HG02981 (cell line): ENCODE results near the gene PRF1.
A peak's percentile ranks its signal among the peaks of the same experiment; 100 is the strongest.

Source experiments
- ATAC-seq: cut with Tn5 transposase; IDR thresholded peaks from one replicate; pipeline ENCODE4 v1.9.1; 2021; ENCODE audit warnings: mild to moderate bottlenecking, moderate library complexity; ENCODE audit not compliant: unreplicated experiment

Gene PRF1

DNA sequence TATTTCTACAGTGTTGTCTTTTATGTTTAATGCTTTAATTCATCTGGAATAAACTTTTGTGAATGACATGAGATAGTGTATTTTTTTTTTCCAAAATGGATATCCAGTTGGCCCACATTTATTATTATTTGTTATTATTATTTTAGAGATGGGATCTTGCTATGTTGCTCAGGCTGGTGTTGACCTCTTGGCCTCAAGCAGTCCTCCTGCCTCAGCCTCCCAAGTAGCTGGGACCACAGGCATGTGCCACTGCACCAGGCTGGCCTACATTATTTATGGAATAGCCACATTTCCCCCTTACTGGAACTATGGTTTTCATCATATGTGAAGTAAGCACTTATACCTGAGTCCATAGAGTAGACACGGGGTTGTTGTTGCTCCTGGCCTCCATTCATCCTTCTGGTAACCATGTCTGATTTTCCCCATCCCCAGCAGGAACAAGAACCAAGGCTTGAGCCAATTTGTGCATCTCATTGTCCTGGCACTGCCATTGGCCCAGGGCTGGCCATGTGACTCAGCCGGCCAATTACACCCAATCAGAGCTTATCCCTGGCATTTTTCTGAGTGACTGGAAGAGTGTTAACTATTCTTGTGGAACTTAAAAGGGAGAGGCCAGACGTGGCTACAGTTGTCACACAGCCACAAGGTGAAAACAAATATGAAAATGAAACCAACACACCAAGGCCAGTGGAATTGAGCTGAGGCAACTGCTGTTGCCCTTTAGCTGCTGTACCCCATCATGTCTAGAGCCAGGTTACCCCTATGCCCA, 23.1 kb downstream of the PRF1 start:
- ATAC-seq, result no peak

DNA sequence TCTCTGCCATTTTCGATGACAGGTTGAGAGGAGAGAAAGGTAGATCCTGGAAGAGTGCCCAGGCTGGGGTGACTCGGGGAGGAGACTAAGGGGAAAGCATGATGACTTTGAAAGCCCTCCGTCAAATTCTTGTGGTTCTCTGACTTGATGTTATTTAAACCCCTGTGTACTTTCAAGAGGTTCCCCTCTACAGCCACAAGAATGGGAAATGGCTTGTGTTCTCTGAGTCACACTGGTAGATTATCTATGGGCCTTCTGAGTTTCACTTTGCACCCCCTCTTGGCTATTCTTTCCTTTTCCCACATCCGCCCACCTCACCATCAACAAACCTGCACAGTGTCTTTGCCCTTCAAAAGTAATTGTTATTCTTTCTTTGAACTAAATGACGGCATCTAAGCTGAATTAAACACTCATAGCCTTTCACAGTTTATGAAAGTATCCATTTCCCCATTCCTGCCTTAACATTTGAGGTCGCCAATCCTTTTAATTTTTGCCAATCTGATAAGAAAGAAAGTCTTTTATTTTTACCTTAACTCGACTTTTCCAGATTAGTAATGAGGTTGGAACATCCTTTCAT, 24.1 kb downstream of the PRF1 start:
- peak; percentile 65 for ATAC-seq

GRCh38 chr10:70576803-70577517, 25.6 kb downstream of the PRF1 start:
- no peak for ATAC-seq

DNA sequence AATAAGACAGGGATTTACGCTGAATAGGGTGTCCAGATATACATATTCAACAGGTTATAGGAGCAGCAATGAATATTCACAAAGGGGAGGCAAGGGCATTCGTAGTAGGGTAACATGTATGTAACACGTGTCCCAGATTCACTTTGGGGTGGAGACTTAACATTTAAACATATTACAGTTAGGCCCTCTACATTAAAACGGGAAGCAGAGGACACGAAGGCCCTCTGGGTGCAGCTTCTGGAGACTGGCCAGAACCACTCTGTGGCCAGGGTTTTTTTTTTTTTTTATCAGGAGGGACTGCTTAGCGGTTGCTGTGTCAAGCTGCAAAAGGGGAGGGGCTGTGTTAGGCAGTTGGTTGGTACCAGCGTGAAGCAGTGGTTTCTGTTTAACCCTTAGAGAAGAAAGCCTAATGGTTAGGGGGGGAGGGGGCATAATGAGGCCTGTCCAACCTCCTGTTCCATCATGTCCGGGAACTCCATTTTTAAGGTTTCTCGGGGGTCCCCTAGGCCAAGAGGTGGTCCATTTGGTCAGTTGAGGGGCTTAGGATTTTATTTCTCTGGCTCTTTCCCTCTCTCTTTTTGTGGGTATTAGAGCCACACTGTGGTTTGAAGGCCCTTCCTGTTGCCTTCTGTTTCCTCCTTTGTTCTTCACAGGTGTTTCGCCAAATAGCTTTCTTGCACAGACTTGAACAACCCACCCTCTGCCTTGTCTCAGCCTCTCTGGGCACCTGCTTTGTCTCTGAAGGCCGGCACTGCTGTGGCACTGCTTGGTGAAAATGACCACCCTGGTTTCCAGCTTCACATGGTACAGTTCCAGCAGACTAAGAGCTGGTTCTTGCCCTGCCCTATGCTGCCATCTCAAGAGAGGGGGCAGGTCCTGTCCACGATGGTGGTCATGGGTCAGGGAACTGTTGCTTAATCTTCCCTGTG, 26.4 kb downstream of the PRF1 start:
- ATAC-seq, result peak; percentile 50

DNA sequence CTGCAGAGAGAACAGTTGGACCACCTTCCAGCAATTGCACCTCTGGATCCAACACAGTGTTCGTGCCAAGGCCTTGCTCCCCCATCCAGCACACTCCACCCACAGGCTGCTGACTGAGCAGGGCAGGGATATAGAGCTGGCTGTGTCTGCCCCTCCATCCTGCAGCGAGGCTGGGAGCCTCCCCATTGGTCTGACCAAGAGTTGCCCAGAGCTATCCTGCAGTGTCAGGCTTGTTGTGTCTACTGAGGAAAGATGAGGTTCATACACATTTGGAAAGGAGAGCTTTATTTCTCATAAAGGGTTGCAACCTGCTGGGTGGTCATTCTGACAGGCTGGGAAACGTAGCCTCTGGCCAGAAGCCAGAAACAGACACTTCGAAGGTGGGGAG, 27.1 kb downstream of the PRF1 start:
- ATAC-seq, result no peak

DNA sequence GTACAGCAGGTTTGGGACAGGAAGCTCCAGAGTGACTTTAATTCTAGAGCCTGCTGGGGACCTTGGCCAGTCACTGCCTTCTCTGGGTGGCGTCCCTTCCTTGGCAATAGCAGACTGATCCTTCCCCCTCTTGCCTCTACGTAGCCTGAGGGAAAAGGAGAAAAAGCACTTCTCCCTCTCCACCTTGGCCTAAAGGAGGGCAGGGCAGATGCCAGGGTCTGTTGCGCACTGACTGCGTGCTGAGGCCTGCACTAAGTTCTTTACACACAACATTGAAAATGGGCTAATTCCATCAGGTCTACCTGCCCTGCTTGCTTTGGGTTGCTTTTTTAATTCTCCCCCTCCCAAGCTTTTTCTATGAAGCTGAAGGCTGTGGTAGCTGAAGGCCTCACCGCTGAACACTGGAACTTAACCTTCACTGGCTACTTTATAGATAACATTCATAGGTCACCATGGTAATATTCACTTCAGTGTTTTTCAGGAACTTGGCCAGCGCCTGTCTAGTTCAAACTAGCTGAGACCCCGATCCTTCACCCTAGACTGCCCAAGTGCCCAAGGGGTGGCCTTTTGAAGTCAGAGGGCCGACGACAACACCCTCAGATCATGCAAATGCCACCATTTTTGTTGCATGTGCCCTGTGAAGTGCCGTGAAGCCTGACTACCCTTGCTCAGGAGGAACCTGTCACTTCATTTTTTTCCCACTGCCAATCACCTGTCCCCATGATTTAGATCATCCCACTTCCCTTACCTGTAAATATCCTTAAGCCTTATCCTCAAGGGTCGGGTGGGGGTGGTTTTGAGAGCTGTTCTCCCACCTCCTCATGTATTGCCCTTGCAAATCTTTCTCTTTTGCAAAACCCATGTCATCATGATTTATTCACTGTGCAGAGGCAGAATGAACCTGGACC, 28.7 kb downstream of the PRF1 start:
- ATAC-seq, result no peak

GRCh38 chr10:70571636-70572439, 30.7 kb downstream of the PRF1 start:
- no peak for ATAC-seq

DNA sequence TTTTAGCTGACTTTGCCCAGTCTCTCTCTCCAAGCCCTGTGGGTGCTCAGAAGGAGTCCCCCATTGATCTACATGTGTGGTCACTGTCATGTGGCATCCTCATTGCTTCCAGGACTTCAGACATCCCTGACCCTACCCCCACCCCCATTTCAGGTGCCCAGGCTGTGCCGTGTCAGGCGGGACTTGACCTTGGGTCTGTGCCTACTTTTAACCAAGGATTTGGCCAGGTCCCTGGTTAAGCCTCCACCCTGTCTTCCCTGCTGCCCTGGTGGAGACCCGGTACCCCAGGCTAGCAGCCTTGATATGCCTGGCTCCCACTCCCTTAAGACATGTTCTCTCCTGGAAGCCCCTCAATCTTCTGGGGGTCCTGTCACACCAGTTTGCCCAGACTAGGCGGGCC, 31.3 kb downstream of the PRF1 start:
- ATAC-seq, result no peak

DNA sequence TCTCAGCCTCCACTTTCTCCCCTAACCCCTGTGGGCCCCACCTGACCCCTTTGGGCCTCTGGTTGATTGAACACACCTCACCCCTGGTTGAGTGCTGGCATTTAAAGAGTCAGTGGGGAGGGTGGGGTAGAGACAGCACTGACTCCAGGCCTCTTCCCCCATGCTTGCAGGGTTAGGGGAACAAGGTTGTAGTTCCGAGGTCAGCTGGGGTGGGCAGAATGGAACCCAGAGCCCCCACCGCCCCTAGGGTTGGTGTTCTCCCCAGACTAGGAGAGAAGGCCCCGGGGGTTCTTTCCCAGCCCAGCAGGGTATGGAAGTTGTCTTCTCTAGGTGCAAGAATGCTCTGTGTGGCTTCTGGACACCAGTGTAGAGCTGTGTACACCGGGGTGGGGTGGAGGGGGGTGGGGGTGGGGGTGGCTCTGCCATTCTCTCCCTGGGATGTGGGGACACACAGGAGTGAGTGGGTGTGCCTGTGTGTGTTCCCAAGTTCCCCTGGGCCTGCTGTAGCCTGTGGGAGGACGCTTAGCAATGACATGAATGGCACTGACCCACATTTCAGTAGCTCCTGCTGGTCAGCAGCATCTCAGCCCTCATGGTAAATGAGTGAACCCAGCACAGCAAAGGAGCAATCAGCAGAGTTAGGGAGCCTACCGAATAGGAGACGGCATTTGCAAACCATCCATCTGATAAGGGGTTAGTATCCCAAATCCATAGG, 33.6 kb downstream of the PRF1 start:
- ATAC-seq, result no peak

DNA sequence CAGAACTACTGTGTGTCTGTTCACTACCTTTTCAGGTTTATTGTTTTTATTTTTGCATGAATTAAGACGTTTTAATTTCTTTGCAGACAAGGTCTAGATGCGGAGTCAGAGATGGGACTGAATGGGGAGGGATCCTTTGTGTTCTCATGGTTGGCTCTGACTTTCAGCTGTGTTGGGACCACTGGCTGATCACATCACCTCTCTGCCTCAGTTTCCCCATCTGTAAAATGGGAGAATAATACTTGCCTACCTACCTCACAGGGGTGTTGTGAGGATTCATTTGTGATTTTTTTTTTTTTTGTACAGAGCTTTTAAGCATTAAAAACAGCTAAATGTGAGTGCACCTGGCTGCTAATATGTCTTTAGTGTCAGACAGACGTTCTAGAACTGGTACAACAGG, 34.4 kb downstream of the PRF1 start:
- ATAC-seq, result no peak

DNA sequence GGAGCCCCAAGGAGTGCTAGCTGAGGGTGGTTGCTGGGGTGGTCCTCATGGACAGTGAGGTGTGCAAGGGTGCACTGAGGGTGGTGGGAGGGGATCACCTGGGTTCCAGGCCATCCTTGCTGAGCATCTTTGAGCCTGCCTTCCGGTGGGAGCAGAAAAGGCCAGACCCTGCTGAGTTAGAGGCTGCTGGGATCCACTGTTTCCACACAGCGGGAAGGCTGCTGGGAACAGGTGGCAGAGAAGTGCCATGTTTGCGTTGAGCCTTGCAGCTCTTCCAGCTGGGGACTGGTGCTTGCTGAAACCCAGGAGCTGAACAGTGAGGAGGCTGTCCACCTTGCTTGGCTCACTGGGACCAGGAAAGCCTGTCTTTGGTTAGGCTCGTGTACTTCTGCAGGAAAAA, 34.9 kb downstream of the PRF1 start:
- no peak for ATAC-seq

GRCh38 chr10:70566515-70567290, 35.8 kb downstream of the PRF1 start:
- no peak for ATAC-seq

DNA sequence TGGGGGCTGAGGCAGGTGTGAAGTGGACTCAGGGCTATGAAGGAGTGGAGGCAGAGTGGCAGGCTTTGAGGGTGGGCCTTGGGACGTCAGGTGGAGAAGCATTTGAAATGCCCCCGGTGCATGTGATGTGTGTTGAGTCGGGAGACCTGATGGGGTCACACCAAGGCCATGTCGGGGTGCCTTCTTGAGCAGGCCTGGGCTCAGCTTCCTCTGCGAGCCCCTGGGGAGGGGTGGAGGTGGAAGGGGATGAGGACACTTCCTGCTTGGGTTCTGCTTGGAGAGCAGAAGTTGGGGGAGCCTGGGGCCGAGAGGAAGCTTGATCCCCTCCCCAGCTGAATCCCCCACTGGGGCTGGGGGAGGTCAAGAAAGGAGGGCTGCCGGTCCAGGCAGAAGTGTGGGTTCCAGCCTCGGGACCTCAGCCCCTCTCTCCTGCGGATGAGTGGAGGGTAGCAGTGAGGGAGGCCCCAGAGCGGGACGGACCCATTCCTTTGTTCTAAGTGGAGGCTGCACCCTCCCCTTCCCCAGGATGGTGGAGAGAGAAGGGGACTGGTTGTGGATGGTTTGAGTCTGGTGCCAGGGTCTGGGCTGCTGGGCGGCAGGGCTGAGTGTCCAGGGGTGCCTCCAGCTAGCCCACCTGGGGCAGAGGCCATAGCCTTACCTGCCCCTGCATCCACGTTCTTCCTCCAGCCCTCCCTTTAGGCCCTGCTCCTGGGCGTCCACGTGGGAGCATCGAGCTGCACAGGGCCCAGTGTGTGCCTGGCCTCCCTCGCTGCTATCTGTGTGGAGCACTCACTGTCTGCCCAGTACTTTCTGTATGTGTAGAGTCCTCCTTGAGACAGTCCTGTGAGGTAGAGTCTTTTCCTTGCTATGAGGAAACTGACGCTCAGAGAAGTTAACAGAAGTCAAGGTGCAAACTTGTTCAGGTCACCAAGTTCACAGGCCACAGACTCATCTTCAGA, 36.7 kb downstream of the PRF1 start:
- no peak for ATAC-seq

- no peak for ATAC-seq
Observed at GRCh38 chr10:70564901-70565351, 37.6 kb downstream of the PRF1 start.

- no peak for ATAC-seq
Observed at GRCh38 chr10:70564113-70564725, 38.3 kb downstream of the PRF1 start.

DNA sequence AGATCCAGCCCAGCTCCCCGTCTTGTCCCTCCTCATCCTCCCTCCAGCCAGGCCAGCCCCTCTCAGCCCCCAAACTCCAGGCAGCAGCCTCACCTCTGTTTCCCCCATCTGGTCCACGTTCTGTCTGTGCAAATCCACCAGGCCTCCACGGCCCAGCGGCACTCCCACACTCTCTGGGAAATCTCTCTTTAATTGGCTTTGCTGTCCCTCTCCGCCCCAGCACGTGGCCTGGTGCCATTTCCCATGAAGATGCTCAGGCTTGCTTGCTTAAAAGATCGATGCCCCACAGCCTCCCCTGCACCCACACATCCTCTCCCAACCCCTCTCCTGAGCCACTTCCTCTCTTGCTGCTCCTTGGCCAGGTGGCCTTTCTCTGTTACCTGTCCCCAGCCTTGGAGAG, 39.3 kb downstream of the PRF1 start:
- no peak for ATAC-seq
